ELR (cell line): ENCODE measurements around the gene NIP7.
A peak's percentile ranks its signal among the peaks of the same experiment; 100 is the strongest.
"Not testable (repeated sequence)": the region's sequence is repeated elsewhere in the genome, so short reads cannot be mapped to it uniquely, and the experiment has no call there.

Experiments used
- DNase-seq: peaks from one replicate; pipeline ENCODE4 v3.0.0-alpha.2; 2015; ENCODE audit warnings: low read depth

Gene NIP7

DNA sequence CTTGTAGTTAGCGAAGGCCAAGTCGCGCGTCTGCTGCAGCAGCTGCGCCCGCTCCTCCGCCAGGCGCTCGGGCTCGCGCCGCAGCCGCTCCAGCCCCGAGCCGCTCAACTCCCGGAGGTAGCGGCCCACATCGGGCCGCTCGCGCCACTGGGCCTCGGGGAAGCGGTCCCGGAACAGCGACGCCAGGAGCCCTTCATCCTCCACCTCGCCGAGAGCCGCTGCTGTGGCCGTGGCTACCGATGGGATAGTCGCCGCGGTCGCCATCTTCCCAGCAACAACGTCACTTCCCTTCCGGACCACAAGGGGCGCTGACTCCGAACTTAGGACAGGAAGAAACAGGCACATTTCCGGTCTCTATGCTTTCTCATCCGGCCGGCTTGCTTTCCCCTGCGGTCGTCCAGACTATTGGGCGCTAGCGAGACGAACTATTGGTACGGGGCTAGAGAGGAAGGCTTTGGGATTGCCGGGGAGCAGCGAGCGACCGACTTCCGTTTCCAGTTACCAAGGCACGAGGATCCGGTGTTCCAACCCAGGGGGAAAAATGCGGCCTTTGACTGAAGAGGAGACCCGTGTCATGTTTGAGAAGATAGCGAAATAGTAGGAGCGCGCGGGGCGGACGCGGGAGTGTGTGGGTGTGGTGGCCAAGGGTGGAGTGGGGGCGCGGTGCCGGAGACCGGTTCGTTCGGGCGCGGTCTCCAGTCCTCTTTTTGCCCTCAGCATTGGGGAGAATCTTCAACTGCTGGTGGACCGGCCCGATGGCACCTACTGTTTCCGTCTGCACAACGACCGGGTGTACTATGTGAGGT lies at the start of gene NIP7, which contains the start of gene COG8:
Gene NIP7, plus strand, starts transcription at position 484 of the 806 bp plus-strand sequence. Its CDS starts 58 bp downstream, at position 542.
Gene COG8, minus strand, starts transcription at position 276 of the 806 bp plus-strand sequence. Its CDS starts 12 bp downstream, at position 264.
- DNase-seq, result peak; percentile 100

DNA sequence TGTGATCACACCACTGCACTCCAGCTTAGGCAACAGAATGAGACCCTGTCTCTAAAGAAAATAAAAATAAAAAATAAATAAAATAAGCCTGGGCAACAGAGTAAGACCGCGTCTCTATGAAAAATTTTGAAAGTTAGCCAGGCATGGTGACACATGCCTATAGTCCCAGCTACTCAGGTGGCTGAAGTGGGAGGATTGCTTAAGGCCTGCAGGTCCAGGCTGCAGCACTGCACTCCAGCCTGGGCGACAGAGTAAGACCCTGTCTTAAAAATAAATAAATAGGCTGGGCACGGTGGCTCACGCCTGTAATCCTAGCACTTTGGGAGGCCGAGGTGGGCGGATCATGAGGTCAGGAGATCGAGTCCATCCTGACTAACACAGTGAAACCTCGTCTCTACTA lies 47.9 kb upstream of the NIP7 start:
- not testable (repeated sequence) for DNase-seq

- DNase-seq, result no peak
Measured at GRCh38 chr16:69293401-69293800, 46.2 kb upstream of the NIP7 start.

DNA sequence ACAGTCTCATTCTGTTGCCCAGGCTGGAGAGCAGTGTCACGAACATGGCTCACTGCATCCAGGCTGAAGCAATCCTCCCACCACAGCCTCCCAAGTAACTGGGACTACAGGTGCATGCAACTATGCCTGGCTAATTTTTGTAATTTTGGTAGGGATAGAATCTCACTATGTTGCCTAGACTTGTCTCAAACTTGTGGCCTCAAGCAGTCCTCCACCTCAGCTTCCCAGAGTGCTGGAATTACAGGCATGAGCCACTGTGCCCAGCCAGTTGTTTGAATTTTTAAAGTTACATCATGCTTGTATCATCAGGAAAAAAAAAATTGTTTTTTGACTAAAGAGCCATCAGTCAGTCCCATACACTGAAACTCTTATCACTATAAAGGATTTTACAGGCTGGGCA lies 45.5 kb upstream of the NIP7 start:
- no peak for DNase-seq

DNA sequence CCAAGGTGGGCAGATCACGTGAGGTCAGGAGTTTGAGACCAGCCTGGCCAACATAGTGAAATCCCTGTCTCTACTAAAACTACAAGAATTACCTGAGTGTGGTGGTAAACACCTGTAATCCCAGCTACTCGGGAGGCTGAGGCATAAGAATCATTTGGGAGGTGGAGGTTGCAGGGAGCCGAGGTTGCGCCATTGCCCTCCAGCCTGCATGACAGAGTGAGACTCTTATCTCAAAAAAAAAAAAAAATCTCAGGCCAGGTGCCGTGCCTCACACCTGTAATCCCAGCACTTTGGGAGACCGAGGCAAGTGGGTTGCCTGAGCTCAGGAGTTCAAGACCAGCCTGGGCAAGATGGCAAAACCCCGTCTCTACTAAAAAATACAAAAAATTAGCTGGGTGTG lies 42.8 kb upstream of the NIP7 start:
- not testable (repeated sequence) for DNase-seq

GRCh38 chr16:69298261-69298660 lies 41.3 kb upstream of the NIP7 start:
- DNase-seq, result no peak

- DNase-seq, result no peak
Measured at GRCh38 chr16:69301187-69301586, 38.4 kb upstream of the NIP7 start.

- DNase-seq, result no peak
Measured at GRCh38 chr16:69301861-69302260, 37.7 kb upstream of the NIP7 start.

- no peak for DNase-seq
Measured at GRCh38 chr16:69302301-69302700, 37.3 kb upstream of the NIP7 start.

DNA sequence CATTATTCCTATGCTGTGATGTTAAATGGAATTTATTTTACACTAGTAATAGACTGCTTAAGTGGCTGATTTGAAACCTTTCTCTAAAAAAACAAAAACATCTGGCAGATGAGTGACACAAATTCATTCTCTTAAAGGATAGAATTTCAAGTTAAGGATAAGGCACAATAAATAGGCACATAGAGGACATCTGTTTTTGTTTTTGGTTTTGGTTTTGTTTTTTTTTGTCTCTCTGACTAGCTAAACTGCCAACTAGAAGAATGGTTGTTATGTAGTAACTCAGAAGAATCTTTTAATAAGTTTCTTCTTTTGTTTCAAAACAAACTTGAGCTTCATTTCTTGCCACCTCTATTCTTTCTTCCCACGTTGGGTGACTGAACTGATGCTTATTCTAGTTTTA lies 33.5 kb upstream of the NIP7 start:
- DNase-seq, result no peak

GRCh38 chr16:69307091-69307490 lies 32.5 kb upstream of the NIP7 start:
- DNase-seq, result no peak

- no peak for DNase-seq
Measured at GRCh38 chr16:69307856-69308255, 31.7 kb upstream of the NIP7 start.

DNA sequence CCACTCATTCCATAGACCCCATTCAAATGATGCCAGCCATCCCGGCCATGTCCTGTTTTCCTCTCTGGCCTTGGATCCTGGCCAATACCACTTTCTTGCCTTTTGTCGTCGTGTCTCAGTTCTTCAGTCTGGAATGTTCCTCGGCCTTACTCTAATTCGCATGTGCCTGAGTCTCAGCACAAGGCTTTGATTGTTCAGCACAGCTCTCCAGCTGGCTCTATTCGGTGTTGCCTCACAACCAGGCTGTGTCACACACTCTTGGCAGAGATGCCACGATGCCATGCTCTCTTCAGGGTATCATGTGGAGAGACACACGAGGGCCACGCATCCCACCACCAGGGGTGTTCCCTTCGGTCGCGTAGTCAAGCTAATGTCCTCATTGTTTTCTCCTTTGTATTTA lies 30.3 kb upstream of the NIP7 start:
- DNase-seq, result no peak

- DNase-seq, result peak; percentile 96
Measured at GRCh38 chr16:69310653-69311532, 28.7 kb upstream of the NIP7 start, which contains the start of gene VPS4A. TSS of gene VPS4A (plus strand) at chr16:69311350. CDS start at chr16:69311512, 162 bp downstream.

DNA sequence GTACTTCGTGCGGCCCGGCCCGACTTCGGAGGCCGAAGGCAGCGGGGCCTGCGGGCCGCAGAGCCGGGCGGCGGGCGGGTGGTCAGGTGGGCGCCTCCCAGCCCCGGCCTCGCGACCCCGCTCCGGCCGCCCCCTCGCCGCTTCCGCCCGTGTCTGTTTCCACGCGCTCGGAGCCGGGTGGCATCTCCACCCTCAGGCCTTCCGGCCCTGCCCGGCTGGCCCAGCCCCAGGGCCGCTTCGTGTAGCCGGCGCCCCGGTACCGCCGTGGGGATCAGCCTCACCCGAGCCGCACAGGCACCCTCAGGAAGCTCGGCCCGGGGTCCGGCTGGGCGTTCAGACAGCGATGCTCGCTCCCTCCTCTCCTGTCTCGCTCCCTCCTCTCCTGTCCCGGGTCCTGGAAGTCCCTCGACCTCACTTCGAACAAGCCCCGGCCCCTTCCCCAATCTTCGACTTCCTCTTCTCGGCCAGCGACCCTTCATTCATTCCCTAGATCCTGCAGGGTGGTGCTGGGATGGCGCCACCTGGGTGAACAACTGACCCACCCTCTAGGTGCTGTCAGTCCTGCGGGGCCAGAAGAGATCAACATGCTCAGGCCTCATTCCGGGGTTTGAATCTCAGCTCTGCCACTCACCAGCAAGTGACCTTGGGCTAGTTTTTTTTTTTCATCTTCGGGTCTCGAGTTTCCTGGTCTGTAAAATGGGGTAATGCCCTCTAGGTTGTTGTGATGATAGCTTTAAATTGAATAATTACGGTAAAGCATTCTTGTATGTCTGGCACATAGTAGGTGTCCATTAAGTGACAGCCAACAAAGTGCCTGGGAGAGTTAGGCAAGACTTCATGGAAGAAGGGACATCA lies 27.8 kb upstream of the NIP7 start:
- peak; percentile 56 for DNase-seq

DNA sequence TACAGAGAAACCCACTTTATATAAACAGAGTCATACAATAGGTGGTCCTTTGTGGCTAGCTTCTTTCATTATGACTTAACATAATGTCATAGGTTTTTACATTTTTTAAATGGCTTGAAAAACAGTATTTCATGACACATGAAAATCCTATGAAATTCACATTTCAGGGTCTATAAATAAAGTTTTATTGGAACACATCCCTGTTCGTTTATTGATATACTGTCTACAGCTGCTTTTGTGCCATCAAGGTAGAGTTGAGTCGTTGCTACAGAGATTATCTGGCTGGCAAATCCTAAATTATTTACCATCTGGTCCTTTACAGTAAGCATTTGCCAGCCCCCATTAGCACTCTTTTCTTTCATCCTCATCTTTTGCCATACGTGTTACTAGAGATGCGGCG lies 26.1 kb upstream of the NIP7 start:
- DNase-seq, result no peak

DNA sequence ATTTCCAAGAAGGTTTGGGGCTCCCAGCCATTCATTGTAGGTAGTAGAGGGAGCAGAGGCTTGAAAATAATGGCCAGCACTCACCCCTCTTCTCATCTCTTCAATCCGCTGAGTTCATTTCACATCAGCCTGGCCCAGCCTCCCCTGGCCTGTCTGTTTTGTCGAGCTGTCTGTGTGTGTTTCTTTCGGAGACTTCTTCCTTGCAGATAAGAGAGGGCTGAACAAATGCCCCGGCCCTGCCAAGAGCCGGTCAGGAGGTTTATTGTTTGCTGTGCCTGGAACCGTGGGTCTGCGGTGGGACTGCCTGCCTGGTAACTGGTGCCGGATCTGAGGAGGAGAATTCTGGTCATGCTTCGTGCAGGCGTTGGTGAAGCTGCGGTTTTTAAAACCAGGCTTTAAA lies 25.0 kb upstream of the NIP7 start:
- no peak for DNase-seq

GRCh38 chr16:69315486-69316311 lies 23.9 kb upstream of the NIP7 start:
- DNase-seq, result no peak

DNA sequence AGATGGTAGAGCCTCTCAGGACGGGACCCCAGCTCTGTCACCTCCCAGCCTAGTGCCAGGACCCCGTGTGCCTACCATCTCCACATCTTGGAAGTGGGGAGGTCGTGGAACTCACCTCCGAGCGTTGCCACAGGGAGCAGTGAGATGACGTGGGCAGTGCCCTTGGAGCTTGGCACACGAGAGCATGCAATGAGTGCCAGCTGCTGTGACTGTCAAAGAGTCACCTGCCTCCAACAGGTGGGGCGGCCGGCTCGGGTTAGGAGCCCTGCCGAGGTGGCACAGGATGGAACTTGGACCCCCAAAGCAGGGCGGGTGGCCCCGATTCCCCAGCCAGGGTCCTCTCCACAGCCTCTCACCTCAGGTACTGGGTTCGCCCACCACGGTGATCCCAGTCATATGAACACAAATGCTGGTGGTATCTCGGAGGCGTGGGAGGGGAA lies 23.0 kb upstream of the NIP7 start:
- no peak for DNase-seq

DNA sequence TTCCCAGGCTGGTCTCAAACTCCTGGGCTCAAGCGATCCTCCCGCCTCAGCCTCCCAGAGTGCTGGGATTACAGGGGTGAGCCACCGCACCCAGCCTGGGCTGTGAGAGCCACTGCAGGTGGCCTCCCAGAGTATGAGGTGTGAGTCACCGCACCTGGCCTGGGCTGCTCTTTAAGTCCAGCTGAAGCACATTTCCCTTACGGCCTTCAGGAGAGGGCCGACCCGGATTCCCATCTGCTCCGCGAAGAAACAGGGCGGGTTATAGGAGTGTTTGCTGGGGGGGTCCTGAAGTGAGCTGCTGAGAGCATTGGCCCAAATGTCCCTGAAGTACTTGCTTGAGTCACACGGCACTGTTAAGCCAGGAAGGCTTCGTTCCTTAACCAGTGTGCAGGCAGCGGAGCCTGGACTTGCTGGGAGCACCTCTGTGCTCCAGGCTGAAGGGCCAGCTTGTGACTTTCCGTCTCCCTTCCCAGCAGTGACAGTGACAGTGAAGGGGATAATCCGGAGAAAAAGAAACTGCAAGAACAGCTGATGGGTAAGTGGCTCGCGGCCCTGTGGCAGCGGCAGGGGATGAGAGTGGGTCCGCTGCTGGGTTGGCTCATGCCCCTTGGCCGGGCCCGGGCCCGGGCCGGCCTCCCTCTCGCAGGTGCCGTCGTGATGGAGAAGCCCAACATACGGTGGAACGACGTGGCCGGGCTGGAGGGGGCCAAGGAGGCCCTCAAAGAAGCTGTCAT lies 21.2 kb upstream of the NIP7 start:
- no peak for DNase-seq
